ENCODE measurements around the gene CDK5RAP3. TPM values are rescaled to one million over a fixed set of nuclear protein-coding genes. Genes with fewer than 3 reads are reported as not detected.

Gene CDK5RAP3
- total and polyA plus RNA-seq, 2 of the 13 experiments (the other 11 are each of a cell fraction or from before 2014, with no cell fraction given), result 128 to 154 TPM

- no peak for TF ChIP-seq KDM5B (CRISPR knock-in tag; IDR thresholded peaks at IDR 0.05; ENCODE audit: borderline replicate concordance)
- TF ChIP-seq ZKSCAN8 (CRISPR knock-in tag; IDR thresholded peaks at IDR 0.05; ENCODE audit: borderline replicate concordance), result 0 out of 2 replicates have a peak, but pooled peaks have one; percentile 48
- TF ChIP-seq ELF1 (CRISPR knock-in tag; IDR thresholded peaks at IDR 0.05), result no peak
- TF ChIP-seq, protein P1, sequence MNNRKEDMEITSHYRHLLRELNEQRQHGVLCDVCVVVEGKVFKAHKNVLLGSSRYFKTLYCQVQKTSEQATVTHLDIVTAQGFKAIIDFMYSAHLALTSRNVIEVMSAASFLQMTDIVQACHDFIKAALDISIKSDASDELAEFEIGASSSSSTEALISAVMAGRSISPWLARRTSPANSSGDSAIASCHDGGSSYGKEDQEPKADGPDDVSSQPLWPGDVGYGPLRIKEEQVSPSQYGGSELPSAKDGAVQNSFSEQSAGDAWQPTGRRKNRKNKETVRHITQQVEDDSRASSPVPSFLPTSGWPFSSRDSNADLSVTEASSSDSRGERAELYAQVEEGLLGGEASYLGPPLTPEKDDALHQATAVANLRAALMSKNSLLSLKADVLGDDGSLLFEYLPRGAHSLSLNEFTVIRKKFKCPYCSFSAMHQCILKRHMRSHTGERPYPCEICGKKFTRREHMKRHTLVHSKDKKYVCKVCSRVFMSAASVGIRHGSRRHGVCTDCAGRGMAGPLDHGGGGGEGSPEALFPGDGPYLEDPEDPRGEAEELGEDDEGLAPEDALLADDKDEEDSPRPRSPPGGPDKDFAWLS (CRISPR knock-in tag; IDR thresholded peaks at IDR 0.05; ENCODE audit: borderline replicate concordance), result no peak
- no peak for TF ChIP-seq ZBTB38 (CRISPR knock-in tag; IDR thresholded peaks at IDR 0.05)
- TF ChIP-seq IKZF1 (IDR thresholded peaks at IDR 0.05), result no peak
Observed at GRCh38 chr17:47966079-47966519, 4.8 kb upstream of the CDK5RAP3 start (continued).

DNA sequence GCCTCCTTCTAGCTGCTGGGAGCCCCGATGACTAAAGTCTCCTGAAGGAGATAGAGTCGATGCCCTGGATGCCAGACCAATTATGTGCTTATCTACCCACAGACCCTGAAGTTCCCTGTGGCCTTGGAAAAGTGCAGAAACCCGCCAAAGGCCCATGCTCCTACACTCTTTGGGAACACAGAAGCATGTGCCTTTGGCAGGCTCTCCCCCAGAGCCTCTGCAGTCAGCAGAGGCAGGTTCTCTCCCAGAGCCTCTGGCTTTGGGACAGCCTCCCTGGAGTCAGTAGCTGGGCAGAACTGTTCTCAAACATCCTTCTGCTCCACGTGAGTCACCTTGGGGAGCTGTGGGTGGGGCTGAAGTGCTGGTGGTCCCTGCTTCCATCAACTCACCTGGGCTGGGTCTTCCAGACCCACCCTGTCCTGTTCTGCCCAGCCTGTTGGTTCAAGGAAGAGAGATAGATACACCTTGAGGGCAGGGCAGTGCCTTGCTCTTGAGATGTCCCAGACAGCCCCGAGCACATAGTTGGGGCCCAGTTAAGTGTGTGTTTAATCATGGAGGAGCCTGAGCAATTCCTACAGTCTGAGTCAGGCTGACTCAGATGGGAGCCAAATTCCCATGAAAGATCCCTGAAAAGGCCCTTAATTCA, 3.2 kb upstream of the CDK5RAP3 start:
- ChIA-PET CTCF (ENCODE audit: low intra/inter-chr PET ratio, low total read pairs) (interaction anchor here (2.9 kb wide), 1 partner anchor 19 kb away, joined by 13 read pairs; no protein-coding TSS in a partner anchor), POLR2A (interaction anchor here (3.3 to 9.9 kb wide), 2 partner anchors 13 to 26 kb away, joined by 15 to 267 read pairs; partner anchors contain the start of genes PNPO and PRR15L)
- no peaks in the 10 kb centered on the region for H3K36me3 ChIP-seq (replicated peaks in 1 of 2; ENCODE audit: control insufficient read depth in 1 of 2, insufficient read depth in 2 of 2, low read length in 2 of 2)
- H3K4me1 ChIP-seq (ENCODE audit: insufficient read depth, low read length), result peaks cover 61% of the 10 kb centered on the region
- H3K9me3 ChIP-seq (ENCODE audit: low read length), result no peaks in the 10 kb centered on the region
- H2AFZ ChIP-seq (ENCODE audit: low read length), result peak overlapping the region; percentile 66
- in situ Hi-C loops (cut with HindIII; ENCODE audit: extremely low pct_ligation_motif_present, low pct_unique_long_range_greater_than_20kb) (no loop called here), intact Hi-C loops (cut with micrococcal nuclease; ENCODE audit: unreplicated experiment) (no loop called here)
- H3K27ac ChIP-seq (ENCODE audit: extremely low read length, insufficient read depth, low read length), result no peak overlapping the region
- WGBS (ENCODE audit: low lambda C conversion rate), result 20% methylated on average over 4 of the region's 5 CpGs
- no peaks in the 10 kb centered on the region for H4K20me1 ChIP-seq (ENCODE audit: insufficient read depth, low read length)
- no peak for FAIRE-seq
- H3K4me3 ChIP-seq (replicated peaks in 1 of 3; ENCODE audit: insufficient read depth in 1 of 3, low read depth in 2 of 3, low read length in 3 of 3), result no peak overlapping the region
- no peak for ATAC-seq
- peaks cover 16% of the 10 kb centered on the region for H3K79me2 ChIP-seq (ENCODE audit: insufficient read depth, low read length)
- no peak for DNase-seq (ENCODE audit: low spot score)
- no peaks in the 10 kb centered on the region; a peak in 1 of 5 replicates for H3K27me3 ChIP-seq (ENCODE audit: control insufficient read depth in 1 of 2, insufficient read depth in 2 of 2, low read length in 2 of 2)
- no peak overlapping the region for H3K9ac ChIP-seq (ENCODE audit: insufficient read depth, low read depth, low read length)
- no TSS peak for BruUV-seq (replicated peaks)
- peak overlapping the region; percentile 1; the same call in 1 of the 2 replicates for H3K4me2 ChIP-seq (ENCODE audit: low read depth, low read length)
- TF ChIP-seq CREB1 (IDR thresholded peaks at IDR 0.05), result no peak
- TF ChIP-seq CREB1 (CRISPR knock-in tag; IDR thresholded peaks at IDR 0.05), result 0 out of 2 replicates have a peak, but pooled peaks have one; percentile 15
- TF ChIP-seq ZNF615 (CRISPR knock-in tag; IDR thresholded peaks at IDR 0.05; ENCODE audit: borderline replicate concordance), result no peak
- 0 out of 2 replicates have a peak, but pooled peaks have one; percentile 6 for TF ChIP-seq MNT (IDR thresholded peaks at IDR 0.05)
- no peak for TF ChIP-seq TBX2 (CRISPR knock-in tag; IDR thresholded peaks at IDR 0.05; ENCODE audit: borderline replicate concordance)
